Panc1 (cell line): ENCODE results near the gene ATE1.

ENCODE experiments used
- POLR2AphosphoS5 ChIP-seq: IDR thresholded peaks from 2 replicates; pipeline ENCODE4 v1.6.1; 2012; ENCODE audit warnings: mild to moderate bottlenecking, low read depth, low read length, moderate library complexity
- SIN3A ChIP-seq: IDR thresholded peaks from 2 replicates; pipeline ENCODE4 v1.6.1; 2012; ENCODE audit warnings: low read depth, mild to moderate bottlenecking, low read length, moderate library complexity, borderline replicate concordance; ENCODE audit not compliant: insufficient read depth
- TCF7L2 ChIP-seq: IDR thresholded peaks from 2 replicates; pipeline ENCODE4 v1.6.1; 2011; ENCODE audit warnings: mild to moderate bottlenecking, low read depth, low read length, inconsistent platforms
- TF ChIP-seq, protein P1 (sequence below): fragments of 450-650 bp; IDR thresholded peaks from 2 replicates; pipeline ENCODE4 v1.5.1; 2017; ENCODE audit warnings: mild to moderate bottlenecking
- TF ChIP-seq, protein P2 (sequence below), 2 experiments: IDR thresholded peaks; 2 replicates each; pipeline ENCODE4 v1.6.1; 2011 to 2012; ENCODE audit warnings: low read depth in 2 of 2, control low read depth in 1 of 2, low read length in 1 of 2, mild to moderate bottlenecking in 1 of 2, moderate library complexity in 1 of 2; ENCODE audit not compliant: insufficient read depth in 1 of 2

DNA sequence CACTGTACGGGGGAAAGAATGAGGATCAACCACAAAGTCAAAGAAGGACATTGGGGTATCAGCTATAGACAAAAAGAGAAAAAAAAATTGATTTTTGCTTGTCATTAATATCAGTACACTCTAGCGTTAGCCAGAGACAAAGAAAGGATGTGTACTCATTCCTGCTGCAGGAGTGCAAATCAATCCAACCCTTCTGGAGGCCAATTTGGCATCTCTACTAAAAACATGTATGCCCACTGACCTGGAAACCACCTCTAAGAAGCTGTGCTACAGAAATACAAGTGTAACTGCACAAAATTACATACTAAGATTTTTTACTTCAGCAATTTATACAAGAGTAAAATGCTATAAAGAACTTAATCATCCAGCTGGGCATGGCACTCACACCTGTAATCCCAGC lies 33.6 kb upstream of the ATE1 start:
- TF ChIP-seq, protein P1, sequence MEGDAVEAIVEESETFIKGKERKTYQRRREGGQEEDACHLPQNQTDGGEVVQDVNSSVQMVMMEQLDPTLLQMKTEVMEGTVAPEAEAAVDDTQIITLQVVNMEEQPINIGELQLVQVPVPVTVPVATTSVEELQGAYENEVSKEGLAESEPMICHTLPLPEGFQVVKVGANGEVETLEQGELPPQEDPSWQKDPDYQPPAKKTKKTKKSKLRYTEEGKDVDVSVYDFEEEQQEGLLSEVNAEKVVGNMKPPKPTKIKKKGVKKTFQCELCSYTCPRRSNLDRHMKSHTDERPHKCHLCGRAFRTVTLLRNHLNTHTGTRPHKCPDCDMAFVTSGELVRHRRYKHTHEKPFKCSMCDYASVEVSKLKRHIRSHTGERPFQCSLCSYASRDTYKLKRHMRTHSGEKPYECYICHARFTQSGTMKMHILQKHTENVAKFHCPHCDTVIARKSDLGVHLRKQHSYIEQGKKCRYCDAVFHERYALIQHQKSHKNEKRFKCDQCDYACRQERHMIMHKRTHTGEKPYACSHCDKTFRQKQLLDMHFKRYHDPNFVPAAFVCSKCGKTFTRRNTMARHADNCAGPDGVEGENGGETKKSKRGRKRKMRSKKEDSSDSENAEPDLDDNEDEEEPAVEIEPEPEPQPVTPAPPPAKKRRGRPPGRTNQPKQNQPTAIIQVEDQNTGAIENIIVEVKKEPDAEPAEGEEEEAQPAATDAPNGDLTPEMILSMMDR, result no peak
- TF ChIP-seq SIN3A (no peak), TCF7L2 (no peak), POLR2AphosphoS5 (no peak)
- TF ChIP-seq, protein P2, sequence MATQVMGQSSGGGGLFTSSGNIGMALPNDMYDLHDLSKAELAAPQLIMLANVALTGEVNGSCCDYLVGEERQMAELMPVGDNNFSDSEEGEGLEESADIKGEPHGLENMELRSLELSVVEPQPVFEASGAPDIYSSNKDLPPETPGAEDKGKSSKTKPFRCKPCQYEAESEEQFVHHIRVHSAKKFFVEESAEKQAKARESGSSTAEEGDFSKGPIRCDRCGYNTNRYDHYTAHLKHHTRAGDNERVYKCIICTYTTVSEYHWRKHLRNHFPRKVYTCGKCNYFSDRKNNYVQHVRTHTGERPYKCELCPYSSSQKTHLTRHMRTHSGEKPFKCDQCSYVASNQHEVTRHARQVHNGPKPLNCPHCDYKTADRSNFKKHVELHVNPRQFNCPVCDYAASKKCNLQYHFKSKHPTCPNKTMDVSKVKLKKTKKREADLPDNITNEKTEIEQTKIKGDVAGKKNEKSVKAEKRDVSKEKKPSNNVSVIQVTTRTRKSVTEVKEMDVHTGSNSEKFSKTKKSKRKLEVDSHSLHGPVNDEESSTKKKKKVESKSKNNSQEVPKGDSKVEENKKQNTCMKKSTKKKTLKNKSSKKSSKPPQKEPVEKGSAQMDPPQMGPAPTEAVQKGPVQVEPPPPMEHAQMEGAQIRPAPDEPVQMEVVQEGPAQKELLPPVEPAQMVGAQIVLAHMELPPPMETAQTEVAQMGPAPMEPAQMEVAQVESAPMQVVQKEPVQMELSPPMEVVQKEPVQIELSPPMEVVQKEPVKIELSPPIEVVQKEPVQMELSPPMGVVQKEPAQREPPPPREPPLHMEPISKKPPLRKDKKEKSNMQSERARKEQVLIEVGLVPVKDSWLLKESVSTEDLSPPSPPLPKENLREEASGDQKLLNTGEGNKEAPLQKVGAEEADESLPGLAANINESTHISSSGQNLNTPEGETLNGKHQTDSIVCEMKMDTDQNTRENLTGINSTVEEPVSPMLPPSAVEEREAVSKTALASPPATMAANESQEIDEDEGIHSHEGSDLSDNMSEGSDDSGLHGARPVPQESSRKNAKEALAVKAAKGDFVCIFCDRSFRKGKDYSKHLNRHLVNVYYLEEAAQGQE (IDR thresholded peaks at IDR 0.05; ENCODE audit: insufficient read depth in 1 of 2, low read depth in 2 of 2, low read length in 1 of 2), result no peak
